ENCODE measurements around the gene CTPS1.

The CTPS1 gene

DNA sequence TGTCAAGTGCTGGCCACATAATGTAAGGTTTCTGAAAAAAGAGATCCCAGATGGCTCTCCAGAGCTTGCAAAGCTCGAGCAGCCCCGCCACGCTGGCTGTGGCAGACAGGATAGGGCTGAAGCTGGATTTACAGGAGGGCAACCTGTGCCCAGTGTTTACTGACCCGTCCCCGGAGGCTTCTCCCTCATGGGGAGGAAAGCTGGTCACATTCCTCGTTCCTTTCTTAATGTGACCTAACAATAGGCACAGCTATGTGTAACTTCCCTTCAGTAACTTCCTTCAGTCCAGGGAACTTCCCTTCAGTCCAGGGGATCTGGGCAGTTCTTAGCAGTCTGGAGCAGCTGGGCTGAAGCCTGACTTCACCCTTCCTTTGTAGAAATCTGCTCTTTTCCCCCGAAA, 34.3 kb downstream of the CTPS1 start:
- no peak overlapping the region for H3K4me3 ChIP-seq (ENCODE audit: low read length)
- TF ChIP-seq, protein P1, sequence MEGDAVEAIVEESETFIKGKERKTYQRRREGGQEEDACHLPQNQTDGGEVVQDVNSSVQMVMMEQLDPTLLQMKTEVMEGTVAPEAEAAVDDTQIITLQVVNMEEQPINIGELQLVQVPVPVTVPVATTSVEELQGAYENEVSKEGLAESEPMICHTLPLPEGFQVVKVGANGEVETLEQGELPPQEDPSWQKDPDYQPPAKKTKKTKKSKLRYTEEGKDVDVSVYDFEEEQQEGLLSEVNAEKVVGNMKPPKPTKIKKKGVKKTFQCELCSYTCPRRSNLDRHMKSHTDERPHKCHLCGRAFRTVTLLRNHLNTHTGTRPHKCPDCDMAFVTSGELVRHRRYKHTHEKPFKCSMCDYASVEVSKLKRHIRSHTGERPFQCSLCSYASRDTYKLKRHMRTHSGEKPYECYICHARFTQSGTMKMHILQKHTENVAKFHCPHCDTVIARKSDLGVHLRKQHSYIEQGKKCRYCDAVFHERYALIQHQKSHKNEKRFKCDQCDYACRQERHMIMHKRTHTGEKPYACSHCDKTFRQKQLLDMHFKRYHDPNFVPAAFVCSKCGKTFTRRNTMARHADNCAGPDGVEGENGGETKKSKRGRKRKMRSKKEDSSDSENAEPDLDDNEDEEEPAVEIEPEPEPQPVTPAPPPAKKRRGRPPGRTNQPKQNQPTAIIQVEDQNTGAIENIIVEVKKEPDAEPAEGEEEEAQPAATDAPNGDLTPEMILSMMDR (IDR thresholded peaks at IDR 0.05; ENCODE audit: insufficient read depth, low read depth, low read length, missing control alignments) = no peak
- DNase-seq (ENCODE audit: low read depth) = no peak

DNA sequence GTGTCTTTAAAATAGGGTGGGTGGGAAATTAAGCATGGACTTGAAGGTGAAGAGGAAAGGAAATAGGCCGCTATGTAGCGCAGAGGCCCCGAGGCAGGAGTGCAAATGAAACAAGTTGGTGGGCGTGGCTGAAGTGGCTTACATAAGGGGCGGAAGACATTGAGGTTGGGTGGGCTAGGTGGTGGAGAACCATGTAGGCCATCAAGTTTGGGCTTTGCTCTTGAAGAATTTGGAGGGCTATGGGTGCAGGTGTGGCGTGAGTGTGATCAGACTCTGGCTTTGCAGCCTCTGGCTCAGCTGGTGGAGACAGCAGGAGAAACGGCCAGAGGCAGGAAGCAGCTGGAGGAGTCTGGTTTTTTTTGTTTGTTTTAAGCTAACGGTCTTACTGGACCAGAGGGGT, 35.4 kb downstream of the CTPS1 start:
- no peak overlapping the region for H3K4me3 ChIP-seq (ENCODE audit: low read length)
- DNase-seq (ENCODE audit: low read depth) = no peak
- TF ChIP-seq, protein P1 (IDR thresholded peaks at IDR 0.05; ENCODE audit: insufficient read depth, low read depth, low read length, missing control alignments) = no peak

DNA sequence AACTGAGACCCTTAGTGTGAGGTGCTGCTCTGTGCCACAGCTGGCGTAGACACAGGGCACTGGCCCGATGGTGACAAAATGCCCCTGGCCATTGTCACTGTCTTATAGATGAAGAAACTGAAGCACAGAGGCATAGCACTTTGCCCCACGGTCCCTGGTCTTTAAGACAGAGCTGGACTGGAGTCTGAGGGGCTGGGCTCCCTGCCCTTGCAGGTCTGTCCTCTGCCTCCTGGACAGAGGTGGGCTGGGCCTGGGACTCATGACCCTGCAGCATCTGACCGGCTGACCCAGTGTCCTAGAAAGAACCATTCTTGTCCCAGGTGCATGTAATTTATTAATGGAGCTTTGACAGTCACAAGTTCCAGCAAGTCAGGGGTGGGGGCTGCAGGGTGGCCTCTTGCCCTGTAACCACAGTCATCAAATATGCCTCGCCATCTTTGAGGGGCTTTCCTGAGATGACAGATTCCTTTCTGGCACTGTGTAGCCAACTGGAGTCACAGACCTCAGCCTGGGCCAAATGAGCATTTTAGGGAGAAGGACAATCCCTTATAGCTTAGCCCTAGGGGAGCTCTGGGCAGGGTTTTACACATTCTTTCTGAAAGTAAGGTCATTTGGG, 35.9 kb downstream of the CTPS1 start:
- no peak for DNase-seq (ENCODE audit: low read depth)
- no peak overlapping the region for H3K4me3 ChIP-seq (ENCODE audit: low read length)

DNA sequence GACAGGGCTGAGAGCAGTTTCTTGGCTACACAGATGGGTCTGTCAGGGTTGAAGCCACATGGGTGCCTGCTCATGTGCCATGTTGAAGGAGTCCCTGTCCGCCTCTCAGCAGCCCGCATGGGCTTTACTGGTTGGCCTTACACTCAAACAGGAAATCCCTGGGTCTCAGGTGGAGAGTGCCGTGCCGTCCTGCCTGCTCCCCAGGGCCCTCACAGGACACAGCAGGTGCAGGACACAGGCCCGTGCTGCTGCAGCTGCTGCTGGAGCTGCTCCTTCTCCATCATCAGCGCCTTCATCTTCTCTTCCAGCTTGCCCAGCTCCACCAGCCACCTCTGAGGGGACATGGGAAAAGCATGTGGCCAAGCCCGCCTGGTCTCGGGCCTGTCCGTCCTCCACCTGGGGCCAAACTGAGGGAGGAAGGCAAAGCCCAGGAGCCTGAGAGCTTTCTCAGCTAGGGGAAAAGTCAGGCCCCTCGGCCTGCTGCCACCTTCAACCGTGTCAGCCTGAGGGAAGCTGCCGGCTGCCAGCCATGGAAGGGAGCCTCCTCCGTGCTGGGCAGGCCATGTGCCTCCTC, 36.5 kb downstream of the CTPS1 start:
- TF ChIP-seq, protein P1 (IDR thresholded peaks at IDR 0.05; ENCODE audit: insufficient read depth, low read depth, low read length, missing control alignments) = no peak
- no peak overlapping the region for H3K4me3 ChIP-seq (ENCODE audit: low read length)
- DNase-seq (ENCODE audit: low read depth) = no peak

More for the DNA sequence above, 35.9 kb downstream of the CTPS1 start:
- TF ChIP-seq, protein P1 (IDR thresholded peaks at IDR 0.05; ENCODE audit: insufficient read depth, low read depth, low read length, missing control alignments) = no peak

DNA sequence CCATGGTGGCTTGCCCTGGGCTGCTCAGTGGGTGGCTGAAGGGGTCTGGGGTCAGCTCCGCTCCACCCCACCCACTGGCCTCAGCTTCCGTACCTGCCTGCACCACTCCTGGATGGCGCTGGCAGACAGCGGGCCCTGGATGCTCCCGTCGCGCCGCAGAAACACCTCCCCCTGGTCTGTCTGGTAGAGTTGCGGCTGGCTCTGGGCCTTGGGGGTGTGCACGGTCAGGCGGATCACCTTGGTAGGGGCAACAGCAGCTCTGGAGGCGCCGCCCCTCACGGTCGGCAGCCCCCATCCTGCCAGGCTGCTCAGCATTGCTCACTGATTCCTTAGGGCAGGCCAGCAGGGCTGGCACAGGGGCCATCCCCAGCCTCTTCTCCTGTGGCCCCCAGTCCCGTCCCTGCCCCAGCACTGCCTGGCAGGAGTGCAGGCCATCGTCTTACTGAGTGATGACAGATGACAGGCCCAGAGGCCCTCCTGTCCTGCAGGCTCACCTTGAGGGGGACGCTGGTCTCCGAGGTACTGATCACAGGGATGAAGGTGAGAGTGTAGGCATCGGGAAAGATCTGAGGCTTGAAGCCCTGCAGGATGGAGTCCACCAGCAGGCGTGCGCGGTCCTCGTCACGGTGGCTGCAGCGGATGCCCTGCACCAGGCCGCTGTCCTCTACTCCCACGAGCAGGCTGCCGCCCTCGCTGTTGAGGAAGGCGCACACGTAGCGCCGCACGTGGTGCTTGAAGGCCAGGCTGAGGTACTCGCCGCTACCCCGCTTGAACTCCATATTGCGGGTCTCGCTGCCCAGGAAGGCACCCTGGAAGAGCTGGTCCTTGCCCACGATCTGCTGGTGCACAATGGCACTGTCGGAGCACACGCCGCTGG, 37.9 kb downstream of the CTPS1 start:
- TF ChIP-seq, protein P1 (IDR thresholded peaks at IDR 0.05; ENCODE audit: insufficient read depth, low read depth, low read length, missing control alignments) = no peak
- no peak overlapping the region for H3K4me3 ChIP-seq (ENCODE audit: low read length)
- DNase-seq (ENCODE audit: low read depth) = no peak

DNA sequence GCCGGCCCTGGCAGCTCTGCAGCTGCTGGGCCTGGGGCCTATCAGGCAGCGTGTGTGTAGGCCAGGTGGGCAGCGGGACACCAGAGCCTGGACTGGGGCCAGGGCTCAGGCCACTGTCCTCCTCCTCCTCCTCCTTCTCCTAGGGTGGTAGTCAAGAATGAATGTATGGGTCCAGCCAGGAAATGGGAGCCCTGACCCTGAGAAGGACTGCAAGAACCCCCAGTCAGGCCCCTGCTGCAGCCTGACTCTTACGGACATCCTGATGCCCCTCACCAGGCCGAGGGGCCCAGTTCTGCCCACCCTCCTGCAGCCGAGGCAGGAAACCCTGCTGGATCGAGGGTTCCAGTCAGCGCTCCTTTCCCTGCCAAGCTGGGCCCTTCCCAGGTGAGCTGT, 38.5 kb downstream of the CTPS1 start:
- no peak for DNase-seq (ENCODE audit: low read depth)
- TF ChIP-seq, protein P1 (IDR thresholded peaks at IDR 0.05; ENCODE audit: insufficient read depth, low read depth, low read length, missing control alignments) = no peak
- no peak overlapping the region for H3K4me3 ChIP-seq (ENCODE audit: low read length)
